Karpas-422 (cell line): ENCODE data around the gene KRI1. TPM values are rescaled to one million over a fixed set of nuclear protein-coding genes. Genes with fewer than 3 reads are reported as not detected.
A peak's percentile ranks its signal among the peaks of the same experiment; 100 is the strongest.

Experiments
- DNase-seq: peaks from one replicate; pipeline ENCODE4 v3.0.0-alpha.2; 2015
- H2AFZ ChIP-seq: fragments of 200-600 bp; sonication (generic); 2 replicates; pipeline ENCODE4 v1.6.1; 2014; ENCODE audit warnings: antibody characterized with exemption, low read length, mixed read lengths
- H3K27ac ChIP-seq: fragments of 200-600 bp; sonication (generic); 2 replicates; pipeline ENCODE4 v1.5.1; 2014; ENCODE audit warnings: mild to moderate bottlenecking, low read length, moderate library complexity
- H3K27me3 ChIP-seq: fragments of 200-600 bp; sonication (generic); 2 replicates; pipeline ENCODE4 v1.6.1; 2014; ENCODE audit warnings: low read length, mixed read lengths
- H3K36me3 ChIP-seq: fragments of 200-600 bp; sonication (generic); 2 replicates; pipeline ENCODE4 v1.6.1; 2014; ENCODE audit warnings: low read length, mixed read lengths; ENCODE audit not compliant: insufficient read depth
- H3K4me1 ChIP-seq: fragments of 200-600 bp; sonication (generic); 2 replicates; pipeline ENCODE4 v1.6.1; 2014; ENCODE audit warnings: mild to moderate bottlenecking, low read length, mixed read lengths
- H3K4me2 ChIP-seq: fragments of 200-600 bp; sonication (generic); 2 replicates; pipeline ENCODE4 v1.6.1; 2014; ENCODE audit warnings: low read length, low read depth, mild to moderate bottlenecking; ENCODE audit not compliant: poor library complexity, severe bottlenecking
- H3K4me3 ChIP-seq: fragments of 200-600 bp; sonication (generic); 2 replicates; pipeline ENCODE4 v1.5.1; 2014; ENCODE audit warnings: mild to moderate bottlenecking, antibody characterized with exemption, low read length, mixed read lengths
- H3K79me2 ChIP-seq: fragments of 200-600 bp; sonication (generic); 2 replicates; pipeline ENCODE4 v1.6.1; 2014; ENCODE audit warnings: mild to moderate bottlenecking, low read length, mixed read lengths
- H3K9ac ChIP-seq: fragments of 200-600 bp; sonication (generic); 2 replicates; pipeline ENCODE4 v1.6.0; 2014; ENCODE audit warnings: low read length
- H3K9me2 ChIP-seq: fragments of 200-600 bp; sonication (generic), shearing (Covaris generic); replicated peaks from 2 replicates; pipeline ENCODE4 v1.6.0; 2014; ENCODE audit warnings: mild to moderate bottlenecking, low read length, moderate library complexity; ENCODE audit not compliant: insufficient read depth
- H3K9me3 ChIP-seq: fragments of 300-700, 200-600 bp; sonication (generic); 2 replicates; pipeline ENCODE4 v1.6.1; 2014; ENCODE audit warnings: low read length, mixed read lengths
- H4K20me1 ChIP-seq: fragments of 200-600 bp; sonication (generic); 2 replicates; pipeline ENCODE4 v1.6.1; 2014; ENCODE audit warnings: mild to moderate bottlenecking, antibody characterized with exemption, low read length, low read depth; ENCODE audit not compliant: insufficient read depth
- total RNA-seq: library from RNA; depleted of rRNA; stranded (reverse); fragments of >200 nt; shearing (Covaris generic); gene quantifications from 2 replicates; pipeline ENCODE4 v1.2.3, GENCODE V29; 2014; ENCODE audit warnings: low replicate concordance

The KRI1 gene
- total RNA-seq, 1 experiment from 2014 or later = 30.0 TPM

DNA sequence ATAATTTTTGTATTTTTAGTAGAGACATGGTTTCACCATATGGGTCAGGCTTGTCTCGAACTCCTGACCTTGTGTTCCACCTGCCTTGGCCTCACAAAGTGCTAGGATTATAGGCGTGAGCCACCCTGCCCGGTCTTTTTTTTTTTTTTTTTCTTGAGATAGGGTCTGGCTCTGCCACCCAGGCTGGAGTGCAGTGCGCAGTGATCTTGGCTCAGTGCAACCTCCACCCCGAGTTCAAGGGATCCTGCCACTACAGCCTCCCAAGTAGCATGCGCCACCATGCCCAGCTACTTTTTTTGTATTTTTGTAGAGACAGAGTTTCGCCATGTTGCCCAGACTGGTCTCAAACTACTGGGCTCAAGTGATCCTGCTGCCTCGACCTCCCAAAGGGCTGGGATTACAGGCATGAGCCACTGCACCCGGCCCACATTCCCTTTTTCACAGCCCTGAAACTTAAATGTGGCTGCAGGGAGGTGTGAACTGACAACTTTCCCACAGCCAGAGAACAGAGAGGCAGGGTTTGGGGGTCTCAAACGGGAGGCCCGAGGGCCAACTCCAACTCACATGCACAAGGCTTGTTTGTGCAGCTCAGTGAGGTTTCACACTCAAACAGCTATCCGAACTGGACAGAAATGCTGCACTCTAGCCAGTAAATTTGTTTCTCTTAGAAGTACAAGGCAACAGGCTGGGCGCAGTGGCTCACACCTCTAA is 44.2 kb downstream of the KRI1 start:
- Histone ChIP-seq H3K9me2 (no peaks in the 10 kb centered on the region), H3K27me3 (no peaks in the 10 kb centered on the region), H3K9ac (no peak overlapping the region), H3K27ac (no peak overlapping the region), H3K4me3 (no peak overlapping the region), H4K20me1 (no peaks in the 10 kb centered on the region), H3K4me2 (no peak overlapping the region), H3K36me3 (no peaks in the 10 kb centered on the region), H3K9me3 (no peaks in the 10 kb centered on the region), H3K79me2 (no peaks in the 10 kb centered on the region), H2AFZ (no peak overlapping the region), H3K4me1 (no peaks in the 10 kb centered on the region)
- peak; percentile 34 for DNase-seq

- H2AFZ ChIP-seq = no peak overlapping the region
- no peaks in the 10 kb centered on the region for H4K20me1 ChIP-seq
- H3K9me2 ChIP-seq = no peaks in the 10 kb centered on the region
- H3K9me3 ChIP-seq = no peaks in the 10 kb centered on the region
- H3K27ac ChIP-seq = no peak overlapping the region
- H3K4me2 ChIP-seq = no peak overlapping the region
- no peaks in the 10 kb centered on the region for H3K79me2 ChIP-seq
- no peaks in the 10 kb centered on the region for H3K4me1 ChIP-seq
- H3K4me3 ChIP-seq = no peak overlapping the region
- H3K27me3 ChIP-seq = no peaks in the 10 kb centered on the region
- peak; percentile 39 for DNase-seq
- no peak overlapping the region for H3K9ac ChIP-seq
- H3K36me3 ChIP-seq = no peaks in the 10 kb centered on the region
Measured at GRCh38 chr19:10520652-10521318, 45.0 kb downstream of the KRI1 start.

DNA sequence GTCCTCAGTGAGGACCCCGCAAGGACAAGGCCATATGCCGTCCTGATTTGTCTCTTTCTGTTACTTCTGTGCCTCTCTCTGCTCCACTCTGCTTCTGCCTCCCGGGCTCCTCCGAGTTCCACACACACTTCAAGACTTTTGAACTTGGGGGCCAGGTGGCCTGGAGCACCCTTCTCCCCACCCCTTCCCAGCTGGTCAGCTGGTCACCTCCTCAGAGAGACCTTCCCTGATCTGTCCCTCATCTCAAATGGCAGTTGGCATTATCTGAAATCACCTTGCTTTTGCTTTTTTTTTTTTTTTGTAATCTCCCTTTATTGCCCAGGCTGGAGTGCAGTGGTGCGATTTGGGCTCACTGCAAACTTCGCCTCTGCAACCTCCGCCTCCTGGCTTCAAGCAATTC is 46.4 kb downstream of the KRI1 start:
- DNase-seq = peak; percentile 19
- Histone ChIP-seq H2AFZ (no peak overlapping the region), H4K20me1 (no peaks in the 10 kb centered on the region), H3K9me2 (no peaks in the 10 kb centered on the region), H3K27ac (no peak overlapping the region), H3K4me3 (no peak overlapping the region), H3K79me2 (no peaks in the 10 kb centered on the region), H3K27me3 (no peaks in the 10 kb centered on the region), H3K36me3 (no peaks in the 10 kb centered on the region), H3K4me2 (no peak overlapping the region), H3K9ac (no peak overlapping the region), H3K4me1 (no peaks in the 10 kb centered on the region), H3K9me3 (no peaks in the 10 kb centered on the region)

DNA sequence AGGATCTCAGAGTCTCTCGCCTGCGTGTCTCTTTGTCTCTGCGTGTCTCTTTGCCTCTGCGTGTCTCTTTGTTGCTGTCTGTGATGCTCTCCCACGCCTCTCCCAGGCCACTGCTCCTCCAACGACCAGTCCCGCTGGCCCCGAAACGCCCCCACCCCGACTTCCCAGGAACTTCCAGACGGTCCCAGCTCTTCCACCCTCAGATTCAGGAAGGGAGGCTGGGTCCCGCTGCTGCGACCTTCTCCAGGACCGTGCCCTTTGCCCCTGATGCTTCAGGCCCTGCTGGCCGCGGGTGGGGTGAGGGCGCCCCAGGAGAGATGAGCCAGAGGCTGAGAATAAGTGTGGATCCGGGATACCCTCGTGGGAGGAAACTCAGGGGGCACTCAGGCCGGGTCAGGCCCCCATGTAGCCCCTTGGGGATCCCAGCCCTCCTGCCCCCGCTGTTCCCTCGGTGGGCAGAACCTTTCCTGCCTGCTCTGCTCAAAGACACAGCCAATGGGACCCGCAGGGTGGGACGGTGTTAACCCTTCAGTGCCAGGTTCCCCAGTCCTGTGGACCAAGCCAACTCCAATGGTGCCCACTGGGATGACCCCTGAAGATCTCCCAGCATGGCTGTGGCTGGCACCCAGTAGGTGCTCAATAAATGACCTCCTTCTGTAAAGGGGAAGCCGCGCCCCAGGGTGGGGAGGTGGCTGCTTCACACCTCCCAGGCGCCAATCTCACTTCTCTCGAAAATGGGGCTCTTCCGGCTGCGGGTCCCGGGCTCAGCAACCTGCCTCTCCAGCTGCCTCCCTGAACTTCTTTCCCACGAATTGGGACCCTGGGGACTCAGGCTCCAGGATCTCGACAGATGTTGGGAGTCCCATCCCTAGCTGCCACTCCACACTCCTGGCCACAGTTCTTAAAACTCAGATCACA is 47.1 kb downstream of the KRI1 start:
- Histone ChIP-seq H3K79me2 (no peaks in the 10 kb centered on the region), H3K4me3 (no peak overlapping the region), H3K9me3 (no peaks in the 10 kb centered on the region), H3K9me2 (no peaks in the 10 kb centered on the region), H3K4me2 (no peak overlapping the region), H2AFZ (no peak overlapping the region), H3K4me1 (no peaks in the 10 kb centered on the region), H3K27ac (no peak overlapping the region), H4K20me1 (no peaks in the 10 kb centered on the region), H3K9ac (no peak overlapping the region), H3K27me3 (no peaks in the 10 kb centered on the region), H3K36me3 (no peaks in the 10 kb centered on the region)
- DNase-seq = peak; percentile 29

DNA sequence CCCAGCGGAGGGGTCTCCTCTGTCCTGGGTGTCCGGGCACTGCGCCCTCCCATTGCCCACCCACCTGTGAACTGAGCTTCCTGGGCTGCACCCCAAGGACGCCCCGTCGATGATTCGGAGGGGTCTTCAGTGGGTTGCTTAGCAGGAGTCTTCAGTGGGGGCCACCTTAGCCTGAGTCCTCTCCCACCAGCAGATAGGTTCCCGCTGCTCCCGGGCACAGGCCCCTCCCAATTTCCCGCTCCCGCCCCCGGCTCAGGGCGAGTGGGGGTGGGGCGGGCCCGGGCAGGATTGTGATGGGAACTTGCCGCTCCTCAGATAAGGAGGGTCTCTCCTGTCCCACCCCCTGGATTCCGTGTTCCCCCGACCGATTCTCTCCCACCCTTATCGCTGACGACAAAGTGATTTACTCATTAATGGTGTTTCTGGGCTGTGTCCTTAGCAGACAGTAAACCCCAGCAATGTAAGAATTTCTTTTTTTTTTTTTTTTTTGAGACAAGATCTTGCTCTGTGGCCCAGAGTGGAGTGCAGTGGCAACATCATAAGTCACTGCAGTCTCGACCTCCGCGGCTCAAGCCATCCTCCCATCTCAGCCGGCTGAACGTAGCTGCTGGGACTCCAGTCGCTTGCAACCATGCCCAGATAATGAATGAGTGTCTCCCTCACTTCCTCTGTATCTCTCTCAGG is 47.9 kb downstream of the KRI1 start:
- Histone ChIP-seq H2AFZ (no peak overlapping the region), H3K36me3 (no peaks in the 10 kb centered on the region), H4K20me1 (no peaks in the 10 kb centered on the region), H3K9me3 (no peaks in the 10 kb centered on the region), H3K27me3 (no peaks in the 10 kb centered on the region), H3K4me2 (no peak overlapping the region), H3K4me3 (no peak overlapping the region), H3K79me2 (no peaks in the 10 kb centered on the region), H3K27ac (no peak overlapping the region), H3K9me2 (no peaks in the 10 kb centered on the region), H3K9ac (no peak overlapping the region), H3K4me1 (no peaks in the 10 kb centered on the region)
- peak; percentile 47 for DNase-seq

DNA sequence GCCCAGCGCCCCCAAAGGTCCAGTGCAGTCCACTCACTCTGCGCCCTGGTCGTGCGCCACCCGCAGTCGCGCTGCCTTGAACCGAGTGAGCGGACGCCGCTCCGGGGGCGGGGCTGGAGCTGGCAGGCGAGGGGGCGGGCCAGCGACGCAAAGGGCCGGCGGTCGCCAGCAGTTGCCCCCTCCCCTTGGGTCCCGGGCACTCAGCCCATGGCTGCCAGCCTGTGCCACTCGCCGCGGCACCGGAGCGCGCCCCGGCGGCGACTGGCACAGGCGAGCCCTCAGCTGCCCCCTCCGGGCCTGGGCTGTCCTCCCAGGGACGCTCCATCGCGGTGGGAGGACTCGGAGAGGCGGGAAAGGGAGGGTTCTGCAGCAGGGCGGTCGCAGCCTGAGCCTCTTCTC is 48.5 kb downstream of the KRI1 start, which contains the start of gene S1PR5:
Gene S1PR5, minus strand, starts transcription at position 87 of the 399 bp plus-strand sequence. CDS start 2,436 bp downstream, outside the sequence.
- no peak within 1 kb of the TSS for H2AFZ ChIP-seq
- no peak within 1 kb of the TSS for H3K27ac ChIP-seq
- no peaks in the 10 kb centered on the region for H3K79me2 ChIP-seq
- no peaks in the 10 kb centered on the region for H3K36me3 ChIP-seq
- H3K4me2 ChIP-seq = no peak within 1 kb of the TSS
- DNase-seq = peak; percentile 22
- no peaks in the 10 kb centered on the region for H3K9me3 ChIP-seq
- H3K27me3 ChIP-seq = no peaks in the 10 kb centered on the region
- H3K9me2 ChIP-seq = no peaks in the 10 kb centered on the region
- H3K4me3 ChIP-seq = no peak within 1 kb of the TSS
- no peak within 1 kb of the TSS for H3K9ac ChIP-seq
- H3K4me1 ChIP-seq = no peaks in the 10 kb centered on the region
- H4K20me1 ChIP-seq = no peaks in the 10 kb centered on the region

- Histone ChIP-seq H3K27ac (no peak overlapping the region), H3K9me3 (no peaks in the 10 kb centered on the region), H3K79me2 (no peaks in the 10 kb centered on the region), H3K9me2 (no peaks in the 10 kb centered on the region), H3K4me2 (no peak overlapping the region), H3K36me3 (no peaks in the 10 kb centered on the region), H3K9ac (no peak overlapping the region), H2AFZ (no peak overlapping the region), H3K27me3 (no peaks in the 10 kb centered on the region), H3K4me3 (no peak overlapping the region), H4K20me1 (no peaks in the 10 kb centered on the region), H3K4me1 (no peaks in the 10 kb centered on the region)
- peak; percentile 27 for DNase-seq
Measured at GRCh38 chr19:10516671-10517286, 49.0 kb downstream of the KRI1 start.
